ENCODE measurements around the gene SYT4.
"Not testable (repeated sequence)": the region's sequence is repeated elsewhere in the genome, so short reads cannot be mapped to it uniquely, and the experiment has no call there.

SYT4 gene, protein sequence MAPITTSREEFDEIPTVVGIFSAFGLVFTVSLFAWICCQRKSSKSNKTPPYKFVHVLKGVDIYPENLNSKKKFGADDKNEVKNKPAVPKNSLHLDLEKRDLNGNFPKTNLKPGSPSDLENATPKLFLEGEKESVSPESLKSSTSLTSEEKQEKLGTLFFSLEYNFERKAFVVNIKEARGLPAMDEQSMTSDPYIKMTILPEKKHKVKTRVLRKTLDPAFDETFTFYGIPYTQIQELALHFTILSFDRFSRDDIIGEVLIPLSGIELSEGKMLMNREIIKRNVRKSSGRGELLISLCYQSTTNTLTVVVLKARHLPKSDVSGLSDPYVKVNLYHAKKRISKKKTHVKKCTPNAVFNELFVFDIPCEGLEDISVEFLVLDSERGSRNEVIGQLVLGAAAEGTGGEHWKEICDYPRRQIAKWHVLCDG

DNA sequence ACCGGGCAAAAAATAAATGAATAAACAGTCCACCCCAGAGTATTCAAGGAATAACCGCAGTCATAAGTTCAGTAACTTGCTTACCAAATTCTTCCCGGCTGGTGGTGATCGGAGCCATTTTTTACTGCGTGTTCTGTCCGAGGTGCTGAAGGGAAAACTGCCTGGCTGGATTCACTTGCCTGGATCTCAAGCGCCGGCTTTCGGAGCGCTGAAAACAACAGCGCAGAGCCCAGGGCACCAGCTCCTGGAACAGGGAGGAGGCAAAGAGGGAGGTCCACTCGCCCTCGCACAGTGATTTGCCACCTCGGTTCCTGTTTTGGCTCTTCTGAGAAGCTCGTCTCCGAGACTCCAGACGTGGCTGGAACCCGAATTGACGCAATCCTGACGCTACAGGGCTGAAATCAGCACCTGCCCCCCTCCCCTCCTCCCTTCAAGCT, at the start of gene SYT4:
TSS of gene SYT4 (minus strand) at position 327 of the 437 bp plus-strand sequence. CDS start at position 118, 209 bp downstream.
- DNase-seq: no peak

GRCh38 chr18:43322132-43322531, 44.8 kb upstream of the SYT4 start:
- no peak for DNase-seq

GRCh38 chr18:43314941-43315340, 37.7 kb upstream of the SYT4 start:
- DNase-seq: no peak

GRCh38 chr18:43312891-43313290, 35.6 kb upstream of the SYT4 start:
- no peak for DNase-seq

- DNase-seq: no peak
Observed at GRCh38 chr18:43310239-43310638, 32.9 kb upstream of the SYT4 start.

DNA sequence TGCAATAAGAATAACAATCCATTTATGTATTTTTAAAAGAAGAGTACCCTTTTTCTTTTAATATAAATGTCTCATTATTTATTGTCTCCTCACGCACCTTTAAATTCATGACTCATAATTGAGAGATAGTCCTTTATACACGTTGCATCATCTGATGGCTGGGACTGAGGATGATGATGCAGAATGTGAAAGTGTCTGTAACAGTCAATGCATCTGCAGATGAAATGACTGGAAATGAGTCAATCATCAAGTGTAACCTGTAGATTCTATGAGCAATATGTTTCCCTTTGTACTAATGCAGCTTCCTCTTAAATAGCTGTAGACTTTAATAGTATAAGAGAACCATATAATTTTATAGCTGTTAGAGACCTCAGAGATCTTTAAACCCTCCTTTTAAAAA, 26.1 kb upstream of the SYT4 start:
- no peak for DNase-seq

DNA sequence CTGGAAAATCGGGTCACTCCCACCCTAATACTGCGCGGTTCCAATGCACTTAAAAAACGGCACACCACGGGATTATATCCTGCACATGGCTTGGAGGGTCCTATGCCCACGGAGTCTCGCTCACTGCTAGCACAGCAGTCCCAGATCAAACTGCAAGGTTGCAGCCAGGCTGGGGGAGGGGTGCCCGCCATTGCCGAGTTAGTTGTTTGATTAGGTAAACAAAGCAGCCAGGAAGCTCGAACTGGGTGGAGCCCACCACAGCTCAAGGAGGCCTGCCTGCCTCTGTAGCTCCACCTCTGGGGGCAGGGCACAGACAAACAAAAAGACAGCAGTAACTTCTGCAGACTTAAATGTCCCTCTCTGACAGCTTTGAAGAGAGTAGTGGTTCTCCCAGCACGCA, 8.9 kb upstream of the SYT4 start:
- not testable (repeated sequence) for DNase-seq

DNA sequence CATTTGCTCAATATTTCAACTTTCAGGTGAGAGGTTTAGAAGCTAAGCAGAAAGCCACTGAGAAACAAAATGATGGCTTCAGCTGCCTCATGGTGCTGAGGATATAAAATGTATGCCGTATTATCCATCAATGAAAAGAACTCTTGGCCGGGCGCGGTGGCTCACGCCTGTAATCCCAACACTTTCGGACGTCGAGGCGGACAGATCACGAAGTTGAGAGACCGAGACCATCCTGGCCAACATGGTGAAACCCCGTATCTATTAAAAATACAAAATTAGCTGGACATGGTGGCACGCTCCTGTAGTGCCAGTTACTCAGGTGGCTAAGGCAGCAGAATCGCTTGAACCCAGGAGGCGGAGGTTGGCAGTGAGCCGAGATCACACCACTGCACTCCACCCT, 6.0 kb upstream of the SYT4 start:
- no peak for DNase-seq

DNA sequence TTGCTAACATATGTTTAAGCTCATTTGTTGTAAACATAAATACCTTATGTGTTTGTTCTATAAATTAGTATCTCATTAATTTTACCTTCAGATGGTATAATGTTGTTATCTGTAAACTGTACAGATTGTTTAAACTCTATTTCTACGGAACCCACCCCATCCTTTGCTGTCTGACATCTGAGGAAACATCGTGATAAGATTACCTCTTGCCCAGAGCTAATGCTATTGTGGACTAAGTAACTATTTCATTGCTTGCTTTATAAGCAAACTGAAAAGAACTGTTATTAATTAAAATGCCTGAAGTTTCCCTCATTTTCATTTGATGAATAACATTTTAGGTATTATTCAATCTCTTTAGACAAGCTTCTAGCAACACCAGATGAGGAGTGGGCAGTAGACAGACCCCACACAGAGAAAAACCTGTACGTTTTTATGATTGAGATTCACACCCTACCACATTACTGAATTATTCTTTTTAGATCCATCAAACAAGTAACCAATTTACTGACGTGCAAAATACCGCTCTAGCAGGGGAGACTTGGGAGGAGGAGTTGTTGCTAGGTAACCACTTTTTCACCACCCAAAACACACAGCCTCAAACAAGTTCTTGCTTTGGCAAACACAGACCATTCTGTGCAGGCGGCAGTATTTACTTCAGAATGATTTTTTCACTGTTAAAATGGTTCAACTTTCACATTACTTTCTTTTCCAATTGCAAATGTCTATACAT, 1.9 kb upstream of the SYT4 start:
- no peak for DNase-seq

- no peak for DNase-seq
Observed at GRCh38 chr18:43278355-43278754, 1.1 kb upstream of the SYT4 start.

DNA sequence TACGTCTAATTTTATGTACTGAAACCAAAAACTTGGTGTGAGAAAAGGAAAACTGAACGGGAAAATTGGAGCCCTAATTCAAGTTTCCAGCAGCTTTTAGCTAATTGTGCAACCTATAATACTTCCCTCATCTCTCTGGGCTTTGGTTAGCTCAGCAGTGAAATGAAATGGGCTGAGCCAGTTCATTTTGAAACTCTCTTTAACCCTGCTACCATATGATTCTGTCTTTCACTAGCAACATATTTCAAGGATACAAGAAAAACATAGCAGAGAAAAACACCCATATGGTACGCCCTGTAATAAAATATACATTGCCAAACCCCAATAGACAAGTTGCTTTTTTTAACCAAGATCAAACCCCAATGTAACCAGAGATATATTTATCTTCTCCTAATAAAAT, 799 bp downstream of the SYT4 start:
- DNase-seq: no peak

DNA sequence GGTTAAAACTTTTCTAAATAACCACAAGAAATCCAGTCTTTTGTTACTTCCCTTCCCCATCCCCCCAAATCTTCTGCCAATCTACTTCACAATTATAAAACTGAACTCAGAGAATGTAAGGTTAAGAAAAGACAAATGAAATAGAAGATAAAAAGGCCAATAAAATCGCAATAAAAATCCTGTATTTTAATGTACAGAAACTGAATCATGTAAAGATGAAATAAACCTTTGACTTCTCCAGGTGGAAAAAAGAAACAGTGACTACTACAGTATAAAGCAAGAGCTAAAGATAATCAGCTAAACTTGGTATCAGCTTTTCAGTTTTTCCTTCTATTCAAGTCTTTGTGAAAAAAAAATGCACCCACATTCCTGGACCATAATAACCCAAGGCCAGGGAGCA, 1.7 kb downstream of the SYT4 start:
- no peak for DNase-seq

- DNase-seq: no peak
Observed at GRCh38 chr18:43274526-43274925, 2.8 kb downstream of the SYT4 start.

GRCh38 chr18:43271593-43272432, 5.5 kb downstream of the SYT4 start:
- DNase-seq: no peak

- DNase-seq: no peak
Observed at GRCh38 chr18:43267818-43268217, 9.5 kb downstream of the SYT4 start.

- no peak for DNase-seq
Observed at GRCh38 chr18:43265465-43265864, 11.8 kb downstream of the SYT4 start.

GRCh38 chr18:43248610-43249249, 28.6 kb downstream of the SYT4 start:
- no peak for DNase-seq

GRCh38 chr18:43247944-43248343, 29.3 kb downstream of the SYT4 start:
- no peak for DNase-seq

GRCh38 chr18:43238429-43238828, 38.9 kb downstream of the SYT4 start:
- no peak for DNase-seq

- no peak for DNase-seq
Observed at GRCh38 chr18:43236921-43237320, 40.4 kb downstream of the SYT4 start.

DNA sequence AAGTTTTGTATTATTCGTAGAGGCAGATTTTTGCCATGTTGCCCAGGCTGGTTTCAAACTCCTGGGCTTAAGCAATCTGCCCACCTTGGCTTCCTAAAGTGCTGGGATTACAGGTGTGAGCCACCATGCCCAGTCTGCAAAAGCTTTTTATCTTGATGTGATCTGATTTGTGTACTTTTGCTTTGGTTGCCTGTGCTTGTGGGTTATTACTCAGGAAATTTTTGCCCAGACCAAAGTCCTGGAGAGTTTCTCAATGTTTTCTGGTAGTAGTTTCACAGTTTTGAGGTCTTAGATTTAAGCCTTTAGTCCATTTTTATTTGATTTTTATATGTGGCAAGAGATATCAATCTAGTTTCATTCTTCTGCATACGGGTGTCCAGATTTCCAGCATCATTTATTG, 42.4 kb downstream of the SYT4 start:
- DNase-seq: no peak

DNA sequence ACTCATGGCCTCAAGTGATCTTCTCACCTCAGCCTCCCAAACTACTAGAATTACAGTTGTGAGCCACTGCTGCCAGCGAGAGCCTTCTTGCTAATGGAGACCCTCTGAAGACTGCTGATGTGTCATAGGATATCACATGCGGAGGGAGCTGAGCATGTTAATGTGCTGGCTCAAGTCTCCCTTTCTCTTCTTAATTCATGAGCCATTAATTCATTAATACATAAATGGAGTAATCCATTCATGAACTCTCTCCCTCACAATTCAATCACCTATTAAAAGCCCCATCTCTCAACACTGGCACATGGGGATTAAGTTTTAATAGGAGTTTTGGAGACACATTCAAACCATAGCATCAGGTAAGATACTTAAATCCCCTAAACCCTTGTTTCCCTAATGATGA, 54.8 kb downstream of the SYT4 start:
- no peak for DNase-seq

GRCh38 chr18:43220691-43221090, 56.6 kb downstream of the SYT4 start:
- no peak for DNase-seq
